Kidney epithelial cell (primary cell): Measurements from ENCODE around the gene GZMM. TPM values are rescaled to one million over a fixed set of nuclear protein-coding genes. Genes with fewer than 3 reads are reported as not detected.

Source experiments
- DNase-seq: peaks from one replicate; pipeline ENCODE4 v3.0.0-alpha.2; 2010; ENCODE audit warnings: low read depth
- H3K27me3 ChIP-seq: 2 replicates; pipeline ENCODE4 v1.6.0; 2011; ENCODE audit warnings: low read length; ENCODE audit not compliant: control insufficient read depth, insufficient read depth
- H3K36me3 ChIP-seq: 2 replicates; pipeline ENCODE4 v1.5.1; 2011; ENCODE audit warnings: low read length; ENCODE audit not compliant: control insufficient read depth, insufficient read depth
- H3K4me3 ChIP-seq: 2 replicates; pipeline ENCODE4 v1.5.1; 2011; ENCODE audit warnings: low read depth, mild to moderate bottlenecking, control low read depth, low read length
- total RNA-seq: library from RNA; depleted of rRNA; stranded (reverse); fragments of >200 nt; gene quantifications from 2 replicates; pipeline ENCODE4 v1.2.3, GENCODE V29; 2015
- TF ChIP-seq, protein P1 (sequence below): IDR thresholded peaks from 2 replicates; pipeline ENCODE4 v1.5.1; 2011; ENCODE audit warnings: mild to moderate bottlenecking, moderate library complexity, low read length, control low read depth, inconsistent platforms; ENCODE audit not compliant: insufficient read depth, poor library complexity, severe bottlenecking

GZMM gene
- total RNA-seq, 1 donor from 2014 or later, result not detected

- Histone ChIP-seq H3K4me3 (peak overlapping the region; percentile 95), H3K36me3 (no peaks in the 10 kb centered on the region), H3K27me3 (peaks cover 7% of the 10 kb centered on the region)
- DNase-seq, result no peak
- TF ChIP-seq, protein P1, sequence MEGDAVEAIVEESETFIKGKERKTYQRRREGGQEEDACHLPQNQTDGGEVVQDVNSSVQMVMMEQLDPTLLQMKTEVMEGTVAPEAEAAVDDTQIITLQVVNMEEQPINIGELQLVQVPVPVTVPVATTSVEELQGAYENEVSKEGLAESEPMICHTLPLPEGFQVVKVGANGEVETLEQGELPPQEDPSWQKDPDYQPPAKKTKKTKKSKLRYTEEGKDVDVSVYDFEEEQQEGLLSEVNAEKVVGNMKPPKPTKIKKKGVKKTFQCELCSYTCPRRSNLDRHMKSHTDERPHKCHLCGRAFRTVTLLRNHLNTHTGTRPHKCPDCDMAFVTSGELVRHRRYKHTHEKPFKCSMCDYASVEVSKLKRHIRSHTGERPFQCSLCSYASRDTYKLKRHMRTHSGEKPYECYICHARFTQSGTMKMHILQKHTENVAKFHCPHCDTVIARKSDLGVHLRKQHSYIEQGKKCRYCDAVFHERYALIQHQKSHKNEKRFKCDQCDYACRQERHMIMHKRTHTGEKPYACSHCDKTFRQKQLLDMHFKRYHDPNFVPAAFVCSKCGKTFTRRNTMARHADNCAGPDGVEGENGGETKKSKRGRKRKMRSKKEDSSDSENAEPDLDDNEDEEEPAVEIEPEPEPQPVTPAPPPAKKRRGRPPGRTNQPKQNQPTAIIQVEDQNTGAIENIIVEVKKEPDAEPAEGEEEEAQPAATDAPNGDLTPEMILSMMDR, result no peak
Measured at GRCh38 chr19:530134-531008, 13.5 kb upstream of the GZMM start.

GRCh38 chr19:531009-531752, 12.7 kb upstream of the GZMM start:
- Histone ChIP-seq H3K27me3 (peaks cover 2% of the 10 kb centered on the region), H3K4me3 (peak overlapping the region; percentile 95), H3K36me3 (no peaks in the 10 kb centered on the region)
- TF ChIP-seq, protein P1, result no peak
- no peak for DNase-seq

DNA sequence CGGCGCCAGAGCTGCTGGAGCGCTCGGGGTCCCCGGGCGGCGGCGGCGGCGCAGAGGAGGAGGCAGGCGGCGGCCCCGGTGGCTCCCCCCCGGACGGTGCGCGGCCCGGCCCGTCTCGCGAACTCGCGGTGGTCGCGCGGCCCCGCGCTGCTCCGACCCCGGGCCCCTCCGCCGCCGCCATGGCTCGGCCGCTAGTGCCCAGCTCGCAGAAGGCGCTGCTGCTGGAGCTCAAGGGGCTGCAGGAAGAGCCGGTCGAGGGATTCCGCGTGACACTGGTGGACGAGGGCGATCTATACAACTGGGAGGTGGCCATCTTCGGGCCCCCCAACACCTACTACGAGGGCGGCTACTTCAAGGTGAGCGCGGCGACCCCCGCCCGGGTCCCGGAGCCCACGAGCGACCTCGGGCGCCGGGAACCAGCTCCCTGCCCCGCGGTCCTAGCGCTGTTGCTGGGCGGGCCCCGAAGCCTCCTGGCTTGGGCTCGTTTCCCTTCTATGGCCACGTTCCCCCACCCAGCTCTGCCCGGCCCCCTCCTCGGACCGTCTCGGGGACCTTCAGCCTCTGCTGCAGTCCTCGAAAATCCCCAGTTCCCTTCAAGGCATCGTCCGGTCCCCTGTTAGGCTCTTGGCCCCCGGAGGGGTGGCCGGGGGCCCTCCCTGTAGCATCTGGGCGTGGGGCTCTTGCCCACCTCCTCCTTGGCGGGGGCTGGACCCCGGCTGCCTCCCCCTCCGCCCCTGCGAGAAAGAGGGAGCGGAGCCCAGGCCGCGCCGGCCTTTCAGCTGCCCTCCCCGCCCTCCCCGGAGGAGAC, 11.9 kb upstream of the GZMM start, which contains the start of gene CDC34:
Gene CDC34, plus strand, starts transcription at position 8 of the 808 bp plus-strand sequence. Its CDS starts 172 bp downstream, at position 180.
- TF ChIP-seq, protein P1, result no peak
- H3K4me3 ChIP-seq, result peak within 1 kb of the TSS; percentile 95
- no peaks in the 10 kb centered on the region for H3K27me3 ChIP-seq
- no peak for DNase-seq
- H3K36me3 ChIP-seq, result no peaks in the 10 kb centered on the region

- no peak for DNase-seq
- Histone ChIP-seq H3K4me3 (peak overlapping the region; percentile 95), H3K36me3 (no peaks in the 10 kb centered on the region), H3K27me3 (no peaks in the 10 kb centered on the region)
- TF ChIP-seq, protein P1, result peak; percentile 54
Measured at GRCh38 chr19:532561-533363, 11.1 kb upstream of the GZMM start.
